Left renal cortex interstitium (tissue), 4 donors: ENCODE data around the gene EGFL8. TPM values are rescaled to one million over a fixed set of nuclear protein-coding genes. Genes with fewer than 3 reads are reported as not detected.
A peak's percentile ranks its signal among the peaks of the same experiment; 100 is the strongest.

ENCODE experiments used
- DNase-seq, 4 donors: peaks; one replicate each; pipeline ENCODE4 v3.0.0-alpha.2; 2013; ENCODE audit warnings: low read depth in 4 of 4, low spot score in 2 of 4, missing footprints in 1 of 4
- polyA plus RNA-seq, 4 donors: library from polyadenylated mRNA; unstranded; fragments of 120-200 nt; gene quantifications; one replicate each; pipeline ENCODE4 v1.2.1, GENCODE V29; 2013; ENCODE audit not compliant: insufficient read length in 4 of 4

The EGFL8 gene
- polyA plus RNA-seq, 4 donors, result 12.0 to 46.0 (median 32.2) TPM

GRCh38 chr6:32167154-32167760, 2.9 kb downstream of the EGFL8 start:
- DNase-seq, result no peak

- DNase-seq, result no peak
These were observed 3.4 kb downstream of the EGFL8 start for GRCh38 chr6:32167761-32168262.

GRCh38 chr6:32168350-32168749, 4.0 kb downstream of the EGFL8 start:
- no peak for DNase-seq

- DNase-seq, result no peak
These were observed 4.6 kb downstream of the EGFL8 start for GRCh38 chr6:32168807-32169591.

- DNase-seq, result no peak
These were observed 5.9 kb downstream of the EGFL8 start for GRCh38 chr6:32170294-32170693.

- no peak for DNase-seq
These were observed 6.8 kb downstream of the EGFL8 start for GRCh38 chr6:32171234-32171633.

GRCh38 chr6:32173051-32173727, 8.8 kb downstream of the EGFL8 start:
- DNase-seq, result no peak

GRCh38 chr6:32174416-32174815, 10.0 kb downstream of the EGFL8 start:
- DNase-seq, result no peak

- DNase-seq, result no peak
These were observed 10.9 kb downstream of the EGFL8 start for GRCh38 chr6:32175322-32175710.

- DNase-seq, result peak; percentile 88 to 96 (median 94)
These were observed 11.5 kb downstream of the EGFL8 start, which contains the start of gene AGPAT1 for GRCh38 chr6:32175711-32176475. TSS of gene AGPAT1 (minus strand) at chr6:32176084. CDS start at chr6:32171496, 4,588 bp downstream.

- no peak for DNase-seq
These were observed 12.2 kb downstream of the EGFL8 start for GRCh38 chr6:32176476-32177182.

- no peak for DNase-seq
These were observed 12.9 kb downstream of the EGFL8 start for GRCh38 chr6:32177183-32177787.

GRCh38 chr6:32177788-32178546, 13.6 kb downstream of the EGFL8 start, which contains the start of gene RNF5:
TSS of gene RNF5 (plus strand) at chr6:32178405. CDS start at chr6:32178512, 107 bp downstream.
- peak; percentile 99 to 100 (median 100) for DNase-seq

- DNase-seq, result no peak
These were observed 14.4 kb downstream of the EGFL8 start for GRCh38 chr6:32178547-32179440.

GRCh38 chr6:32179766-32180405, 15.5 kb downstream of the EGFL8 start:
- no peak for DNase-seq

- DNase-seq, result no peak
These were observed 16.8 kb downstream of the EGFL8 start for GRCh38 chr6:32181148-32181702.
